NCI-H2196 (cell line): Measurements from ENCODE around the gene TXK.

Experiments
- DNase-seq: peaks from one replicate; lab custom pipeline; 2025; ENCODE audit not compliant: unreplicated experiment; lab: John Stamatoyannopoulos, UW

TXK gene

DNA sequence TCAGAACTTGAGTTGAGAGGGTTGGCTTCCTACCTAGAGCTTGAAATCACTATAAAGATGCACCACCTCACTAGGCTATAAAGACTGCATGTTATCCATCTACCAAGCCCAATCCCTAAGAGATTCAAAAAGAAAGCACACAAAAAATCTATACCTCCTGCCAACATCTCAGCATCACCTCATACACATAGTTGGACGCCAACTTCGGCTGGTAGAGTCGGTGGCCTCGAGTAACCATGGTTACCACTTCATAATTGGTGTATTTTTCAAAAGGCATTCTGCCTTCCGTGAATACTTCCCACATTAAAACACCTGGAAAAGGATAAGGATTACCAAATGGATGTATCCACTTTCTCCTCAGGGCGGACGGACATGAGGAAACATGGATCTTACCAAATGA, 4.5 kb upstream of the TXK start:
- DNase-seq: no peak

DNA sequence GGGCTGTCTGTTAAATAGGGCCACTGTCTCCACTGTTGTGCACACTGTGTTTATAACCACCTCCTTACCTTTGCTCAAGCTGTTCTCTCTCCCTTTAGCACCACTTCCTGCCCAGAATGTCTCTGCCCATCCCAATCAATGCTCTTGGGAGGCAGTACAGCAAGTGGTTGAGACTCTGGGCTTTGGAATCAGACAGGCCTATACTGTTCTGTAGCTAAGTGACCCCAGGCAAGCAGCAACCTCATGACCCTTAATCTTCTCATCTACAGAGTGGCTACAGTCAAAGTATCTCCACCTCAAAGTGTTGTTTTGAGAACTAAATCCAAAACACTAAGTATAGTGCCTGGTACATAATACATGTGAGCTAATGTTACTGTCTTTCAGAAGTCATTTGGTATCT, 3.8 kb upstream of the TXK start:
- no peak for DNase-seq

DNA sequence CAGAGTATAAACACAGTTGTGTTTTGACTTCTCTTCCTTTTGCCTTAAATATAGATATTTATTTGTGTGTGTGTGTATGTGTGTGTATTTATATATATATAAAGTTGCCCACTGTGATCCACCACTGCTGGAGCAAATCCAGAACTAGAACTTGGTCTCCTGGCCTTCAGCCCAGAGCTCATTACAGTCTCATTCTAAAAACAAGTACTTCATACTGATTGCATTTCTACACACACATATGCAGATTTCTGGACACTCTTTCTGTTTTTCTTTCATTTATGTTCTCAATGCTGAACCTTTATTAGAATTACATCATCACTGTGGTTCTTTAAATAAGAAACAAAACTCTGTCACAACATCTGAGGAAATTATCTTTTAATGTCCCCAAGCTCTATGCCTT, 381 bp downstream of the TXK start:
- DNase-seq: no peak

DNA sequence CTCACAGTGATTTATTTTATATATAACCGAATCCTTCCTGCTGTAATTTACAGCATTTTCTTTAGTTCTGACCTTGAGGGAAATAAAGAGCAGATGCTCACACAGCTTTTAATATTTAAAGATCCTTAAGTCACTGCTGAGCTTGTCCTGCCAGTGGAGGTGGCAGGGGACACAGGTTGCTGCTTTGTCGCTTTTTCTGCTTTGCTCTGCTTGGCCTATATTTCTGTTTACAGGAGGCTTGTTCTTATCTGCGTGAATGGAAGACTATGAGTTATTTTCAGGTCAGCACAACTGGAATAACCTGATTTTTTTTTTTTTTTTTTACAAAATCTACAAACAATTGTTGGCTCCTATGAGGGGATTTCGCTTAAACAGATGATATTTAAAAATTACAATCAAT, 2.3 kb downstream of the TXK start:
- DNase-seq: no peak

DNA sequence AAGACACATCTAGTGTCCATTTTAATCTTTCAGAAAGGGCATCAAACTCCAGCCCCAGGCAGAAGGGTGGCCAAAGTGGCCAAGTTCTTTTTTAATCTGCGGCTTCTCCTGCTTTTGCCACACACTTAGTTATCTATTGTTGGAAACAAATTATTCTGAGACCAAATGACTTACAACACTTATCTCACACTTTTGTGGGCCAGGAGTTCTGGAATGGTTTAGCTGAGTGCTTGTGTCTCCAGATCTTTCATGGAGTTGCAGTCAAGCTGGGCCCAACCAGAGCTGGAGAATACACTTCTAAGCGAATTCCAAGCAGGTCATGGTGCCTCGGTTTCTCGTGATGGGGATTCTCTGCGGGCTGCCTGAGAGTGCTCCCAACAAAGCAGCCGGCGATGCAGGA, 4.0 kb downstream of the TXK start:
- no peak for DNase-seq

DNA sequence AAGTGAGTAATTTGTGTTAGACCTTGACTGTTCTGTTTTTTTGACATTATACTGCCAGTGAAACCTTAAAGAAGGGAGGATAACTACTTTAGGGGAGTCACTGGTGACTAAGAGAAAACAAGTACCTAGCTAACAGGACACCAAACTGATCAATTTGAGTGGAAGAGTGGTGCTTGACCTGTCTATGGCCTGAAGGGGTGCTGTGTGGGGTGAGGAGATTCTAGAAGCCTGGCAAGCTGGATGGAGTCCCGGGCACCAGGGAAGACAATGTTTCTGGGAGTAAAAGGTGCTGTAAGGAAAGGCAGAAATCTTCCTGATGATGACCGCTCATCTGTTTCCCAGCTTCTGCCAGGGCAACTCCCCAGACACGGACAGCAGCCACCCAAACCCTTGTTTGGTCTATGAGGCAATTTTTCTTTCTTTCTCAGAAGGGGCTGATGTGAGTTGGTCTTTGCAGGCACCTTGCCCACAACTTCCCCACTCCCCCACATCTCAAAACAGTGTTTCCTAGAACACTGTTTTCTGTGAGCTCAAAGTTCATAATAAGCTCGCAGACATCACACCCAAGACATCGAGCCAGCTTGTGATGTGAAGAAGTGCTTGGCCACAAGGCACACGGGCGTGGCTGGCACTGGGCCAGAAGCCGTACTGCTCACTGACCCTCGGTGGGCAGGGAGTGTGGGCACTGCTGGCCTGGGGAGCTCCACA, 4.6 kb downstream of the TXK start:
- DNase-seq: no peak

DNA sequence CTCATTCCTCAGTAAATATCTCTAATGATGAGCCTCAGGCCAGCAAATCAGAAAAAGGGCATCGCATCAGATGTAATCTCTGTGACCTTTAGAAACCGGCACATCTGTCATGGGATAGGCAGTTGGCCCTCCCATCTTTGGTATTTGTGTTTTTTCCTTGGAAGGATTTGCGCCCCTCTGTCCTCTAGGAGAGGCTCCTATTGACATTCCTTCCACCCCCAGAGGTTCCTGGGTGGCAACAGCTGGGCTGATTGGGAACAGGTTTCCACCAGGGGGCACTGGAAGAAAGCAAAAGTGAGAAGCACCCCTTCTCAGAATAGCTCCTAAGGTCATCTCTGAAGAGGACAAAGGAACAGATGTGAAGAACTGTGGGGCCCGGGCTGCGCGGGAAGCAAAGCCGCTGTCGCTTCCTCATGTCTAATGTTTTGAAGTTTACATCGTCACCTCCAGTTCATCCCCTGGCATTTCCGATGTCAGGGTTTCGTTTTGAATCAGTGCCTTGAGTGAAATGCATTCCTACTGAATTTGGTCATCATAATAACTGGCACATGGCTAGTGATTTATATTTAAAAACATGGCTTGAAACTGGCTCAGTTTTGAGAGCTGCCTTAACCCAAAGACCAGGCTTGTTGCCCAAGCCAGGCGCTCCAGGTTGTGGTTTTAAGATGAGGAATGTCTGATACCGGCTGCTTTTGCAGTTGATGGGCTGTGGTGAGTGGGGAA, 6.2 kb downstream of the TXK start:
- DNase-seq: peak; percentile 53

DNA sequence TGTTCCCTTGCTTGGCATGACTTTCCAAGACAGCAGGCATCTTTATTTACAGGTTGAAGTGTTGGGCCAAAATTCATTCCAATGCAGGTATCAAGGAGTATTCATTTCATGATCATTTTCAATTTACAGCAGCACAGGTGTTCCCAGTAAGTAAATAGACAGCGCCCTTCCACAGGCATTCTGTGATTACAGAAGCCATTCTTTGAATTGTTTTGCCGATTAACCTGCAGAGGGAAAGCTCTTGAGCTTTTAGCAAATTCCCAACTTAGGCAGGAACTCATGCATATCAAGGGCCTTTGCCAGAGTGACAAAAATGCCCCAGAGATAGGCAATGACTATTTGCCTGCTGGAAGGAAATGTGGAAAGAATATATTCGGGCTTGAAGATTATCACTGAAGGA, 6.8 kb downstream of the TXK start:
- DNase-seq: no peak

DNA sequence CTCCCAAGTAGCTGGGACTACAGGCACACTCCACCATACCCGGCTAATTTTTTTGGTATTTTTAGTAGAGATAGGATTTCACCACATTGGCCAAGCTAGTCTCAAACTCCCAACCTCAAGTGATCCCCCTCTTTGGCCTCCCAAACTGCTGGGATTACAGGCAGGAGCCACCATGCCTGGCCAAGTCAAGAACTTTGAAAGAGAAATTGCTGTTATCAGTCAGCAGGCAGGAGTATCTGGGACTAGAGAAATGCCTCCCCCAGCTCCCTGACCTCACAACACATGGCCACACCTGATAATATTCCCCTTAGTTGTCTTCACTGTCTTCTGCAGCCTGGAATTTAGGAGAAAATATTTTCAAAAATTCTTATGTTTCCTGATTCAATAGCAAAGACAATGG, 7.4 kb downstream of the TXK start:
- no peak for DNase-seq

DNA sequence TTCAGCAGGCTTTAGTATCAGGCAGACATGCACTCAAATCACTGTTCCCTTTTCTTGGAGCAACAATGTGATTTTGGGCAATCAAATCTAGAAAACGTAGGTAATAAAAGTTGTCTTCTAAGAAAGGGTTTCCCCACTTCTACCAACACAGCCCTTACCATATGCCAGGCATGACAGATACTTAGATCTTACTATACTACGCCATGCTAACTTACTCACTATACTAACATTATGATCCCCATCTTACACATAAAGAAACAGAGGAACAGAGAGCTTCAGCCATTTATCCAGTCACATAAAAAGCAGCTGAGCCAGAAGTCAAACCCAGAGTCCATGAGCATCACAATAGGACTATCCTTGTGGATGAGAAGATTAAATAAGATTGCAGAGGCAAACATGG, 9.2 kb downstream of the TXK start:
- no peak for DNase-seq

DNA sequence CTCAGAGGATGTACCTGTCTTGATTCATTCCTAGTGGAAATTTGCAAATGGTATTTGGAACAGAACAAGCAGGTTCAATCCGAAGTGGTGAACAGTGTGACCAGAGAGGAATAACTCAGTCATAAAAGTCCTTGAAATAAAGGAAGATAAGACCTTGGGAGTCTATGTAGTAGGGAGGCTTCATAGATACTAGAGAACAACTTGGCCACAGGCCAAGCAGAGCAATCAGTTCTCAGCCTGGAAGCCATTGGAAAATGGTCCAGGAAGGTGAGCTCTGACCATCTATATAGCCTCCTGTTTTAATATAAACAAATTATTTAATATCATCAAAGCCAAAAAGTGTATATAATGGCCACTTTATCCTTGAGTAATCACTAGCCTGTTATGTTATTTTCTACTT, 11.3 kb downstream of the TXK start:
- no peak for DNase-seq

DNA sequence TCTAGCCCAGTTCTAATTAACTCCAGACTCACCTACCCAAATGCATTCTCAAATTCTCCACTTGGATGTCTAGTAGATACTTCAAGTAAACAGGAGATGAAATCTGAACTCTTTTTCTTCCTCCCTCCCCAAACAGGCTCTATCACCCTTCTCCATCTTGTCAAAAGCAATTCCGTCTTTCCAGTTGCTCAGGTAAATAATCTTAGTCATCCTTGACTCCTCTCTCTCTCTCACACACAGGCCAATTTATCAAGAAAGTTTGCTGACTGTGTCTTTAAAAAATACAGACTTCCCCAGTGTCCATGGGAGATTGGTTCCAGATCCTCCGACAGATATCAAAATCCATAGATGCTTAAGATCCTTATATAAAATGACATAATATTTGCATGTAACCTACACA, 12.9 kb downstream of the TXK start:
- DNase-seq: no peak

DNA sequence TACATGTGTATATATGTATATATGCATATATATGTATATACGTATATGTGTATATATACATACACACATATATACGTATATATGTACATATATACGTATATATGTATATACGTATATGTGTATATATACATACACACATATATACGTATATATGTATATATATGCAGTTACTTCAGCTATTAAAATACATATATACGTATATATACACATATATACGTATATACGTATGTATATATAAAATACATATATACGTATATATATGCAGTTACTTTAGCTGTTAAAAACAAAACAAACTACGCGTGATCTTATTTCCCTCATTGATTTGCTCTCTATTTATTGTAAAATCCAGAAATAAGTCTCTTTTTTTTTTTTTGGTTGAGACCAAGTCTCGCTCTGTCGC, 13.9 kb downstream of the TXK start:
- no peak for DNase-seq

DNA sequence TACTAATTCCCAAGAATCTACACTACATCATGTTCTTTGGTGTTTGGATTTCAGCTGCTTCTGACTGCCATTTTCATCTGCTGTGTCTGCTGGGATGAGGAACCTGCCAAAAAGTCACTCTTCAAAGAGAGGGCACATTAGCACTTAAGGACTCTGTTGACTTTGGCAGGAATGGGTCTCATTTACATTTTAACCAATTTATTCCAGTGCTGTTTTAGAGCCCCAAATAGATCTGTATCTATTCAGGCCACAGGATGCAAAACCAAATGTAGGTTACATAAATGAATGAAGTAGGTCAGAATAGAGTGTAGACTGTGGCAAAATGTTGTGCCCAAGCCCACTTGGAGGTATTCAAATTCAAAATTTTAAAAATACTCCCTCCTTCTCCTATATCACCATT, 14.4 kb downstream of the TXK start:
- no peak for DNase-seq

DNA sequence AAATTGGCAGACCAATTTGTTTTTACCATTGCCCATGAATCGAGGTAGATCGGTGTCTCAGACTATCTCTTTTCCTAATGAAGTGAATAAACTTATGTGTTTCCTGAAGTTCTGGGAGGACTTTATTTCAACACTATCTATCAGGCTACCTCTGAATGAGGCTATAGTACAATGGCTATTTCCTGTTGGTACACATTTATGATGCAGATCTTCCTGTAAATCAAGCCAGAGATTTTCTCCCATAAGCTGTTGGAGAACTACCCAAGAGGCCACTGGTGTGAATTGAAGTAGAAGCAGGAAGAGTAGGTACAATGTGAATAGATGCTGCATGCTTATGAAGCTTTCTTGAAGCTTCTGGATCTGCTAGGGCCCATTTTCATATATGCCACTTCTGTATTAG, 16.0 kb downstream of the TXK start:
- DNase-seq: no peak

DNA sequence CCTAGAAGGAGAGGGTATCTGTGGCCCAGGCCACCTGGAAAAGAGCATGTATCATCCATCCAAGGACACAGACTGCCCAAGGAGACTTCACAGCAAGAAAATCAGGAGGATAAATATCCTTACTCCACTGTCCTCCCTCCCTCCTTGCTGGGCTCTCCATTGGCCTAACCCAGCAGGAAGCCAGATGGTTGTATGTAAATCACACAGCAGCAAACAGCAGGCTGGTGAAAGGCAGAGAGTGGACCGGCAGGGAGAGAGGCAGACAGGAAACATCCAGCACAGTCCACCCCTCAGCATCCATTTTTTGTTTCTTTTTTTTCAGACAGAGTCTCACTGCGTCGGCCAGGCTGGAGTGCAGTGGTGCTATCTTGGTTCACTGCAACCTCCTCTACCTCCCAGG, 17.5 kb downstream of the TXK start:
- no peak for DNase-seq

DNA sequence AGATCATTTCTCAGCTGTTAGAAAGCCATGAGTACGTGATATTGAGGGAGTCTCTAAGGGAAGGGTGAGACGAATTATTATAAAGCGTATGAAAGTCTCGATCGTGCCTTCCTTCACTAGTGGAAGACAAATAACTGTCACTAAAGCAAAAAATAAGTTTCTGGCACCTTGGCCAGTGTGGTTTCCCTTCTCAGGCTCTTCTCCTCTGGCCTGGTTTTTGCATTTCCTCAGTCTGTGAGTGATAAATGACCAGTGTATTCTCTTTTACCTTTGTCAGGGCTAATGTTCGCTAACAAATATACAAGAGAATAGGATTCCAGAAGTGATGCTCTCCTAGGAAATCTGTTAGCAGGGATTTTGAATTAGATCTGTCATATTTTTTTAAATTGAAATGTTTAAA, 19.6 kb downstream of the TXK start:
- DNase-seq: no peak

DNA sequence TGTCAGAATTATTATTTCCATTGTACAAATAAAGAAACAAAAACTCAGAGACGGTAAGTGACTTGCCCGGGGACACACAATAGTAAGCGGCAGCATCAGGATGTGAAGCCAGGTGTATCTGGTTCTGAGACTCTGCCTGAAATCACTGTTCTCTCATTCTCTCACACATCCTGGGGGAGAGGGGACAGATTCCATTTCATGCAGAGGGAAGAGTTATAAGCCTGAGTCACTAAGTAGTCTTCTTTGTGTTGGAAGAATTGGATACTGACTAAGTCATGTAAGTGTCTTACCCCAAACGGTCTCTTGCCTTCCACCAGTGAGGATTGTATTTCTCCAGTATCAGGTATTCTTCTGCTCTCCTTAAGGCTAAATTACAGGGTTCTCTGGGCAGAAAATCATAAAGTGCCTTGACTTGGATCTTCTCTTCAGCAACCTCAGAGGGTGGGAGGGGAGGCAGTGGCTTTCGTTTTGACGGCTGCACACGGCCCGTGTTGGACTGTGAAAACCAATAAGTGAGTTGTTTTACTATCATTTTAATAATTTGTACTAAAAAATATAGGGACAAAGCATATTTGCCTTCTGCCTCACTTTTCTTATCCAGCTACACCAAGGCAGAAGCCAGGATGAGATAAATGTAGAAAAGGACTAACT, 21.9 kb downstream of the TXK start:
- DNase-seq: no peak

DNA sequence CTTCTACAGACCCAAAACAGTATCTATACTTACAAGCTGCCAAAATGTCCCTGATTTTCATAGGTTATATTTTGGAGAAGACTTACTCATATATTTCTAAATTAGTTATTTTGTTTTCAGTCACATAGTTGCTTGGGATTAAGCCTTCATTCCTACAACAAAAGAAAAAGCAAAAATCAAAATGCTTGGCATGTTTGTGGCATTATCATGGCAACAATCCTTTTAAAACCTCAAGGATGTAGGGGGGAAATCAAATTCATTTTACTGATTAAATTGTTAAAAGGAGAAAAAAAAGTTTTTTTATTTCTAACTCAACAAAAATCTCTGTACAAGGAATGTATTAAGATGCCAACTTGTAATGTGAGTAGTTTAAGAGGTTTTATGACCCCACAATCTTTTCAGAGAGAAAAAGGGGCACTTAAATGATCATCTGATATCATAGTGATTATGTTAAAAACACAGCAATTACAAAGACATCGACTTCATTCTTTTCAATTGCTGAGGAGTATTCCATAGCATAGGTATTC, 23.5 kb downstream of the TXK start:
- DNase-seq: no peak

DNA sequence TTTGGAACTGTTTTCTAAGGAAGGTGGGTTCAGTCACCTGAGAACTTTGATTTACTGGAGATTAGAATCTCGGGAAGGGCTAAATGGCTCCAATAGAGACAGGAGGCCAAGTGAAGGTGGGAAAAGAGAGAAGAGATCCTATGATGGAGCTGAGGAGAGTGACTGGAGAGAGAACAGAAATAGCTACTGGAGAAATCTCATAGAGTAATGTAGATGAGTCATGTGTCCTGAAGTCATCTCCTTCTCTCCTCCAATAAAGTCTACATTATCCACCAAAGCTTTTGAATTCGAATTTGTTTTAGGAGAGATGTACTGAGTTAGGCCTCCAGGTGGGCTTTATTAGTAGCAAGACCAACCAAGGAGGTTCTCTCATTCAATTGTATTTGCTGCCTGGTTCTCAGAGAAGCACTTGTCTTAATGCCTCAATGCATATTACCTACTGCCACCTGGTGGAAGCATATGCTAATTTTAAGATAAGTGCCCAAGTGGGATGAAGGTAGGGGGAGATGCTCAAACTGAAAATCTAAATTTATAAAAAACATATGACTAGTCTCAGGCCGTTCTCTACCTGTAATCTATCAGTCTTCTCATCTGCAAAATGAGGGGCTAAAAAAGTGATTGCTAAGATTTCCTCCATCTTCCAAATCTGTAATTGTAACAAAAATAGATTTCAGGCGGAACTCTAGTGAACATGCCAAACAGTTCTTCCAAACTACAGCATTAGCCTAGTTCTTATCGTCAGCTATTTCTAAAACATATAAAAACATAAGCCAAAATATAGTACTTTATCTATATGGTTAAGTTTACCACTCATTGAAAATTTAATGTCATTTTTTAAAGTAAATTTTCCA, 24.4 kb downstream of the TXK start:
- peak; percentile 54 for DNase-seq

DNA sequence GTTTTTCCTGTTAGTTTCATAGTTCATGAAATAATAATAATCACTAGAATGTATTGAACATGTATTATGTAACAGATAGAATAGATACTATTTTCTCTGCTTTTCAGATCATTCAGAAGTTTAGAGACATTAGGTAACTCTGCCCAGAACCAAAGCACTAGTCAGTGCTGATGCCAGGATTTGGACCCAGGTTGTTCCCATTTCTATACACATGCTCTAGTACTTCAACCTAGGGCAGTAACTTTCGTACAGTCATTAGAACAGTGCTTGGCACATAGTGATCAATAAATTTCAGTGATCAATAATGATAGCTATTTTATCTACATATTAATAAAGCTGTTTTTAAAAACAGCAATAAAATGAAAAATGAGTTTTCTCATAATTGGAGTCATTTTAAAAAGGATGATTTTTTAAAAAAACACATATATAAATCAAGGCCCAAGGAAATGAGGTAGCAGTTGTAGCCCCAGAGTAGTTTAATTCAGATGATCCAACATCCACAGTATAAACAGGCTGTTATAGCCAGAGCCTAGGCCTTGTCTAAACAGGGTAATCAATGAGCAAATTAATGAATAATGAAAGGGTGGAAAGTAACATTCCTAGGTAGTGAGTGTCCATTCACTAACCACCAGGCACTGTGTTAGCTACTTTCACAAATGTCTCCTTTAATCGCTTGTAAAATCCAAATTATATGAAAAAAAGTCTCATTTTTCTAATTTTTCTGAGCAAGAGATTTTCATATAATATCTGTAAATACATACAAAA, 25.6 kb downstream of the TXK start:
- no peak for DNase-seq
